Gastroesophageal sphincter (tissue), 4 donors: ENCODE measurements around the gene SDK2. TPM values are rescaled to one million over a fixed set of nuclear protein-coding genes. Genes with fewer than 3 reads are reported as not detected.
A peak's percentile ranks its signal among the peaks of the same experiment; 100 is the strongest.

ENCODE experiments used
- ATAC-seq: fragments of 150-250 bp; one replicate; pipeline ENCODE4 v1.9.1; 2016; ENCODE audit warnings: mild to moderate bottlenecking, moderate library complexity
- H3K27ac ChIP-seq, 4 donors: fragments of 200-600 bp; sonication (generic) in 3 of 4; 1 replicate in 3 of 4; 2 replicates in 1 of 4; pipeline ENCODE4 v1.5.1; 2016 to 2019
- H3K27me3 ChIP-seq: fragments of 200-600 bp; sonication (generic); one replicate; pipeline ENCODE4 v1.5.1; 2019
- H3K36me3 ChIP-seq, 2 donors: fragments of 200-600 bp; sonication (generic); one replicate each; pipeline ENCODE4 v1.5.1; 2019; ENCODE audit warnings: control low read depth in 1 of 2
- H3K4me1 ChIP-seq, 3 donors: fragments of 200-600 bp; sonication (generic); 1 replicate in 2 of 3; 2 replicates in 1 of 3; pipeline ENCODE4 v1.5.1; 2016 to 2019; ENCODE audit warnings: control low read depth in 2 of 3
- H3K4me3 ChIP-seq, 2 donors: fragments of 200-600 bp; sonication (generic); one replicate each; pipeline ENCODE4 v1.5.1; 2019; ENCODE audit warnings: mild to moderate bottlenecking in 1 of 2, moderate library complexity in 1 of 2
- H3K9me3 ChIP-seq, 3 donors: fragments of 200-600 bp; sonication (generic); one replicate each; pipeline ENCODE4 v1.5.1; 2017 to 2019; ENCODE audit warnings: control low read depth in 2 of 3
- CTCF ChIP-seq, 4 experiments: fragments of 200-600 bp in 2 of 4; fragments of 450-650 bp in 2 of 4; sonication (generic) in 1 of 4; IDR thresholded peaks; one replicate each; pipeline ENCODE4 v1.5.1; 2017 to 2019; ENCODE audit warnings: antibody characterized with exemption in 4 of 4, mild to moderate bottlenecking in 2 of 4, moderate library complexity in 2 of 4
- EP300 ChIP-seq: sonication (generic); formaldehyde crosslinking; IDR thresholded peaks from one replicate; pipeline ENCODE4 v1.6.1; 2017; ENCODE audit warnings: antibody characterized with exemption, mild to moderate bottlenecking
- POLR2A ChIP-seq, 2 donors: fragments of 450-650 bp; IDR thresholded peaks; one replicate each; pipeline ENCODE4 v1.6.1; 2017; ENCODE audit warnings: antibody characterized with exemption in 2 of 2, mild to moderate bottlenecking in 2 of 2, moderate library complexity in 1 of 2
- POLR2AphosphoS5 ChIP-seq: sonication (generic); formaldehyde crosslinking; IDR thresholded peaks from one replicate; pipeline ENCODE4 v1.6.1; 2017; ENCODE audit warnings: antibody characterized with exemption
- WGBS, 2 donors: methylation state at CpG; one replicate each; pipeline ENCODE4 v1.1.5; 2018; ENCODE audit warnings: low coverage in 1 of 2; 5-methylcytosine and 5-hydroxymethylcytosine counted together
- total RNA-seq, 4 donors: library from RNA; depleted of rRNA; stranded (reverse); fragments of >200 nt; gene quantifications; one replicate each; pipeline ENCODE4 v1.1.0, GENCODE V29; 2016

Gene SDK2
- total RNA-seq, 4 donors from 2014 or later = 0.31 to 2.0 (median 0.78) TPM

GRCh38 chr17:73359987-73360410, 284.2 kb downstream of the SDK2 start:
- ATAC-seq = no peak
- 82% methylated on average over 2 of the region's 7 CpGs; no CpG with 5 or more reads in 1 of the 2 donors for WGBS, 2 donors
- Histone ChIP-seq H3K27me3 (no peaks in the 10 kb centered on the region), H3K4me3 (no peak overlapping the region), H3K9me3 (no peaks in the 10 kb centered on the region), H3K36me3 (no peaks in the 10 kb centered on the region), H3K4me1 (peaks cover 0 to 41% (median 9%) of the 10 kb centered on the region in 3 donors), H3K27ac (no peak overlapping the region)
- TF ChIP-seq POLR2AphosphoS5 (no peak), CTCF (IDR thresholded peaks at IDR 0.05) (no peak), EP300 (no peak), POLR2A (IDR thresholded peaks at IDR 0.05) (no peak)

GRCh38 chr17:73359352-73359751, 284.9 kb downstream of the SDK2 start:
- Histone ChIP-seq H3K4me3 (no peak overlapping the region), H3K36me3 (no peaks in the 10 kb centered on the region), H3K27ac (no peak overlapping the region), H3K27me3 (no peaks in the 10 kb centered on the region), H3K9me3 (no peaks in the 10 kb centered on the region), H3K4me1 (peaks cover 0 to 39% (median 9%) of the 10 kb centered on the region in 3 donors)
- 67 to 76% methylated on average over 1 to 4 of the region's 10 CpGs for WGBS, 2 donors
- no peak for ATAC-seq
- TF ChIP-seq POLR2AphosphoS5 (no peak), POLR2A (IDR thresholded peaks at IDR 0.05) (no peak), EP300 (no peak), CTCF (IDR thresholded peaks at IDR 0.05) (no peak)

- H3K27me3 ChIP-seq = no peaks in the 10 kb centered on the region
- no peak overlapping the region for H3K27ac ChIP-seq
- no peak for ATAC-seq
- H3K9me3 ChIP-seq = no peaks in the 10 kb centered on the region
- no peaks in the 10 kb centered on the region for H3K36me3 ChIP-seq
- WGBS, 2 donors = 82% methylated on average over 3 of the region's 9 CpGs; no CpG with 5 or more reads in 1 of the 2 donors
- TF ChIP-seq CTCF (IDR thresholded peaks at IDR 0.05) = no peak
- no peak for TF ChIP-seq EP300
- TF ChIP-seq POLR2A (IDR thresholded peaks at IDR 0.05) = no peak
- TF ChIP-seq POLR2AphosphoS5 = no peak
- H3K4me1 ChIP-seq = peaks cover 0 to 39% (median 9%) of the 10 kb centered on the region in 3 donors
- no peak overlapping the region for H3K4me3 ChIP-seq
These were observed 285.6 kb downstream of the SDK2 start for GRCh38 chr17:73358668-73359067.

- Histone ChIP-seq H3K4me3 (no peak overlapping the region), H3K27me3 (no peaks in the 10 kb centered on the region), H3K9me3 (no peaks in the 10 kb centered on the region), H3K36me3 (no peaks in the 10 kb centered on the region), H3K4me1 (peaks cover 0 to 39% (median 9%) of the 10 kb centered on the region in 3 donors), H3K27ac (no peak overlapping the region)
- no peak for ATAC-seq
- TF ChIP-seq POLR2A (IDR thresholded peaks at IDR 0.05) (no peak), CTCF (IDR thresholded peaks at IDR 0.05) (no peak), EP300 (no peak), POLR2AphosphoS5 (no peak)
- WGBS, 2 donors = 82% methylated on average over 8 of the region's 19 CpGs; no CpG with 5 or more reads in 1 of the 2 donors
These were observed 286.3 kb downstream of the SDK2 start for GRCh38 chr17:73357981-73358380.

- no peak for ATAC-seq
- H3K4me1 ChIP-seq = peaks cover 0 to 39% (median 9%) of the 10 kb centered on the region in 3 donors
- H3K4me3 ChIP-seq = no peak overlapping the region
- no peaks in the 10 kb centered on the region for H3K9me3 ChIP-seq
- H3K27ac ChIP-seq = peak overlapping the region in 3 of 4 donors; percentile 67 to 75 (median 73)
- TF ChIP-seq CTCF (IDR thresholded peaks at IDR 0.05) (no peak), POLR2AphosphoS5 (peak; percentile 45), EP300 (no peak), POLR2A (IDR thresholded peaks at IDR 0.05) (no peak)
- H3K27me3 ChIP-seq = no peaks in the 10 kb centered on the region
- H3K36me3 ChIP-seq = no peaks in the 10 kb centered on the region
- WGBS, 2 donors = 32 to 43% methylated on average over 4 to 5 of the region's 9 CpGs
These were observed 286.9 kb downstream of the SDK2 start for GRCh38 chr17:73357318-73357717.
